HEK293 (cell line): ENCODE results near the gene TLK1.

Experiments
- CTCF ChIA-PET: fragments of 350-600 bp; formaldehyde crosslinking; extraction: SDS; loops from one replicate; lab custom pipeline; 2021; ENCODE audit warnings: antibody characterized with exemption; lab: Yijun Ruan, JAX
- POLR2A ChIA-PET: fragments of 300-600 bp; formaldehyde crosslinking; extraction: SDS; loops from one replicate; lab custom pipeline; 2020; ENCODE audit warnings: antibody characterized with exemption, inconsistent platforms; lab: Yijun Ruan, JAX
- H3K27ac ChIP-seq: fragments of 200-500 bp; sonication (Bioruptor generic); 2 replicates; pipeline ENCODE4 v1.5.1; 2014; ENCODE audit warnings: low read depth, low read length, control low read depth, inconsistent platforms; ENCODE audit errors: extremely low read depth
- H3K36me3 ChIP-seq, 2 experiments: fragments of 200-500 bp in 1 of 2; sonication (Bioruptor generic) in 1 of 2; 1 replicate in 1 of 2; 2 replicates in 1 of 2; pipeline ENCODE4 v1.5.1; 2014 to 2017; ENCODE audit warnings: inconsistent platforms in 2 of 2, low read length in 2 of 2; ENCODE audit not compliant: control insufficient read depth in 2 of 2, insufficient read depth in 1 of 2
- H3K4me1 ChIP-seq: fragments of 200-500 bp; sonication (Bioruptor generic); 2 replicates; pipeline ENCODE4 v1.5.1; 2014; ENCODE audit warnings: mild to moderate bottlenecking, low read length, inconsistent platforms; ENCODE audit not compliant: control insufficient read depth, insufficient read depth
- H3K4me3 ChIP-seq: 2 replicates; pipeline ENCODE4 v1.5.1; 2011; ENCODE audit warnings: low read depth, mild to moderate bottlenecking, control low read depth, low read length, moderate library complexity
- H3K9me3 ChIP-seq: fragments of 200-500 bp; sonication (Bioruptor generic); 2 replicates; pipeline ENCODE4 v1.5.1; 2014; ENCODE audit warnings: low read depth, low read length, inconsistent platforms; ENCODE audit not compliant: control insufficient read depth, insufficient read depth
- CTCF ChIP-seq: fragments of 450-650 bp; formaldehyde crosslinking; IDR thresholded peaks from 2 replicates; pipeline ENCODE4 v1.5.1; 2016; ENCODE audit warnings: missing biosample characterization, missing genetic modification characterization
- HOXD13 ChIP-seq: sonication (generic); formaldehyde crosslinking; IDR thresholded peaks from 2 replicates; pipeline ENCODE4 v1.8.0; 2022; ENCODE audit warnings: missing genetic modification reagents, borderline replicate concordance
- KLF10 ChIP-seq: fragments of 450-650 bp; IDR thresholded peaks from 2 replicates; pipeline ENCODE4 v1.5.1; 2018; ENCODE audit warnings: missing biosample characterization, mild to moderate bottlenecking, missing genetic modification characterization
- MZF1 ChIP-seq: fragments of 450-650 bp; formaldehyde crosslinking; IDR thresholded peaks from 2 replicates; pipeline ENCODE4 v1.5.1; 2017; ENCODE audit warnings: missing biosample characterization, missing genetic modification characterization, borderline replicate concordance
- SCRT2 ChIP-seq: fragments of 450-650 bp; formaldehyde crosslinking; IDR thresholded peaks from 2 replicates; pipeline ENCODE4 v1.5.1; 2016; ENCODE audit warnings: missing biosample characterization, missing genetic modification characterization
- ZBTB48 ChIP-seq: fragments of 450-650 bp; formaldehyde crosslinking; IDR thresholded peaks from 2 replicates; pipeline ENCODE4 v1.5.1; 2016; ENCODE audit warnings: missing biosample characterization, missing genetic modification characterization
- ZBTB7A ChIP-seq: fragments of 450-650 bp; formaldehyde crosslinking; IDR thresholded peaks from 2 replicates; pipeline ENCODE4 v1.5.1; 2016; ENCODE audit warnings: low read depth, missing biosample characterization, missing genetic modification characterization
- ZIC2 ChIP-seq: fragments of 450-650 bp; formaldehyde crosslinking; IDR thresholded peaks from 2 replicates; pipeline ENCODE4 v1.5.1; 2016; ENCODE audit warnings: missing biosample characterization, missing genetic modification characterization
- ZNF121 ChIP-seq: fragments of 450-650 bp; formaldehyde crosslinking; IDR thresholded peaks from 2 replicates; pipeline ENCODE4 v1.5.1; 2016; ENCODE audit warnings: missing biosample characterization, missing genetic modification characterization
- ZNF175 ChIP-seq: fragments of 450-650 bp; formaldehyde crosslinking; IDR thresholded peaks from 2 replicates; pipeline ENCODE4 v1.5.1; 2016; ENCODE audit warnings: missing biosample characterization, missing genetic modification characterization
- ZNF19 ChIP-seq: fragments of 450-650 bp; formaldehyde crosslinking; IDR thresholded peaks from 2 replicates; pipeline ENCODE4; 2016; ENCODE audit warnings: missing biosample characterization, missing genetic modification characterization, low read depth
- ZNF211 ChIP-seq: fragments of 450-650 bp; formaldehyde crosslinking; IDR thresholded peaks from 2 replicates; pipeline ENCODE4 v1.5.1; 2016; ENCODE audit warnings: low read depth, missing biosample characterization, missing genetic modification characterization
- ZNF473 ChIP-seq: fragments of 450-650 bp; formaldehyde crosslinking; IDR thresholded peaks from 2 replicates; pipeline ENCODE4 v1.5.1; 2017; ENCODE audit warnings: missing biosample characterization, missing genetic modification characterization
- ZNF561 ChIP-seq: fragments of 450-650 bp; IDR thresholded peaks from 2 replicates; pipeline ENCODE4 v1.5.1; 2018; ENCODE audit warnings: missing biosample characterization, missing genetic modification characterization, borderline replicate concordance
- ZNF580 ChIP-seq: fragments of 450-650 bp; formaldehyde crosslinking; IDR thresholded peaks from 2 replicates; pipeline ENCODE4 v1.5.1; 2016; ENCODE audit warnings: missing biosample characterization, missing genetic modification characterization
- ZNF596 ChIP-seq: fragments of 450-650 bp; IDR thresholded peaks from 2 replicates; pipeline ENCODE4 v1.5.0; 2018; ENCODE audit warnings: missing biosample characterization, mild to moderate bottlenecking, missing genetic modification characterization, moderate library complexity
- ZNF600 ChIP-seq: fragments of 450-650 bp; formaldehyde crosslinking; IDR thresholded peaks from 2 replicates; pipeline ENCODE4 v1.5.1; 2016; ENCODE audit warnings: missing biosample characterization, missing genetic modification characterization
- ZNF677 ChIP-seq: fragments of 450-650 bp; IDR thresholded peaks from 2 replicates; pipeline ENCODE4 v1.5.0; 2018; ENCODE audit warnings: missing biosample characterization, mild to moderate bottlenecking, missing genetic modification characterization, moderate library complexity
- ZNF76 ChIP-seq: fragments of 450-650 bp; formaldehyde crosslinking; IDR thresholded peaks from 2 replicates; pipeline ENCODE4; 2016; ENCODE audit warnings: low read depth, missing biosample characterization, missing genetic modification characterization, borderline replicate concordance
- ZNF777 ChIP-seq: fragments of 450-650 bp; formaldehyde crosslinking; IDR thresholded peaks from 2 replicates; pipeline ENCODE4 v1.5.1; 2017; ENCODE audit warnings: missing biosample characterization, missing genetic modification characterization, borderline replicate concordance
- ZNF785 ChIP-seq: fragments of 450-650 bp; formaldehyde crosslinking; IDR thresholded peaks from 2 replicates; pipeline ENCODE4 v1.5.1; 2016; ENCODE audit warnings: missing biosample characterization, missing genetic modification characterization
- ZSCAN16 ChIP-seq: fragments of 450-650 bp; formaldehyde crosslinking; IDR thresholded peaks from 2 replicates; pipeline ENCODE4 v1.5.1; 2016; ENCODE audit warnings: missing biosample characterization, missing genetic modification characterization
- TF ChIP-seq, protein P1 (sequence below): fragments of 450-650 bp; formaldehyde crosslinking; IDR thresholded peaks from 2 replicates; pipeline ENCODE4 v1.5.1; 2016; ENCODE audit warnings: missing biosample characterization, missing genetic modification characterization

The TLK1 gene

DNA sequence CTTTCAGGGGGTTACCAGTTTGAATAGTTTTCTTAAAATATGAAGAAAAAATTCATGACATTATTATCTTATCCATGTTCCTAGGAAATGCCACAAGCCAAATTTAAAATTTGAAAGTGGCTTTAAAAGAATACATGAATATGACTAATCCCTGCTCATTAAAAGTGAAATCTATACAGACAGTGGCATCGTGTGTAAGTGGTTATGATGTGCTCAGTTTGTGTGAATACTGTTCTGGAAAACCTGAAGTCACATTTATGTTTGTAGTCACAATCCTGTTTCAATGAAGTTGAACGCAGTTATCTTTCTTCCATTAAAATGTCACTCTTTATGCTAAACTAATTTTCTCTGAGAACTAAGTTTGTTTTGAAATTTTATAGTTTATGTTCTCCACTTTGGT lies 155.9 kb downstream of the TLK1 start:
- Histone ChIP-seq H3K36me3 (peaks cover 9 to 57% of the 10 kb centered on the region in 2 experiments), H3K4me3 (no peak overlapping the region), H3K9me3 (no peaks in the 10 kb centered on the region), H3K4me1 (no peaks in the 10 kb centered on the region), H3K27ac (no peak overlapping the region)
- ChIA-PET POLR2A (no interaction called here), CTCF (no interaction called here)
- TF ChIP-seq ZNF600 (tag by site-specific recombination) (no peak), ZNF677 (no peak), KLF10 (no peak), ZNF175 (no peak), ZNF76 (no peak), MZF1 (tag by site-specific recombination) (no peak), ZNF777 (no peak), ZIC2 (tag by site-specific recombination) (no peak), ZBTB7A (no peak), ZNF19 (tag by site-specific recombination) (no peak), CTCF (tag by site-specific recombination) (no peak), HOXD13 (CRISPR knock-in tag) (no peak), ZNF561 (tag by site-specific recombination) (no peak), ZNF580 (tag by site-specific recombination) (no peak)

DNA sequence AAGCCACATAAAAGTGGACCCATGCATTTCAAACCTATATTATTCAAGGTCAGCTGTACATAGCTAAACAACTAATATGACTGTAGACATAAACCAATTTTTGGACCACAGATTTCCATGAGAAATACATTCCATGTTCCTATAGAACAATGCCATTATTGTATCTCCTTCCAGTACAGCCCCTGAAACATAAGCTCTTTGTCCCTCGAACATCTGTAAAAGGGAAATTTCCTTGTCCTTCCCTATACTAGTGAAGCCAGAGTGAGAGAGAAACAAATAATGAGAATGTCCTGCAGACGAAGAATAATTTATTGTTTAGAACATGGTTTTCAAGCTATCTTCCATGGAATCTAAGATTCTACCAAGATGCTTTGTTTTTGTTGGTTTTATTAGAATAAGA lies 156.3 kb downstream of the TLK1 start:
- CTCF ChIA-PET, result no interaction called here
- POLR2A ChIA-PET, result no interaction called here

GRCh38 chr2:170999654-171000053 lies 161.0 kb downstream of the TLK1 start:
- POLR2A ChIA-PET, result no interaction called here
- Histone ChIP-seq H3K4me1 (no peaks in the 10 kb centered on the region), H3K36me3 (peaks cover 8 to 40% of the 10 kb centered on the region in 2 experiments)
- TF ChIP-seq ZNF121 (tag by site-specific recombination), result 0 out of 2 replicates have a peak, but pooled peaks have one; percentile 47
- TF ChIP-seq, protein P1, sequence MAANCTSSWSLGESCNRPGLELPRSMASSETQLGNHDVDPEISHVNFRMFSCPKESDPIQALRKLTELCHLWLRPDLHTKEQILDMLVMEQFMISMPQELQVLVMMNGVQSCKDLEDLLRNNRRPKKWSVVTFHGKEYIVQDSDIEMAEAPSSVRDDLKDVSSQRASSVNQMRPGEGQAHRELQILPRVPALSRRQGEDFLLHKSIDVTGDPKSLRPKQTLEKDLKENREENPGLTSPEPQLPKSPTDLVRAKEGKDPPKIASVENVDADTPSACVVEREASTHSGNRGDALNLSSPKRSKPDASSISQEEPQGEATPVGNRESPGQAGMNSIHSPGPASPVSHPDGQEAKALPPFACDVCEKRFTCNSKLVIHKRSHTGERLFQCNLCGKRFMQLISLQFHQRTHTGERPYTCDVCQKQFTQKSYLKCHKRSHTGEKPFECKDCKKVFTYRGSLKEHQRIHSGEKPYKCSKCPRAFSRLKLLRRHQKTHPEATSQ (tag by site-specific recombination), result no peak
- TF ChIP-seq, all 188 proteins: peak for 1
- CTCF ChIA-PET, result no interaction called here
- Histone ChIP-seq H3K27ac (no peak overlapping the region), H3K9me3 (no peaks in the 10 kb centered on the region), H3K4me3 (no peak overlapping the region)

More for the DNA sequence above, 156.3 kb downstream of the TLK1 start:
- Histone ChIP-seq H3K27ac (no peak overlapping the region), H3K36me3 (peaks cover 9 to 56% of the 10 kb centered on the region in 2 experiments), H3K4me1 (no peaks in the 10 kb centered on the region), H3K9me3 (no peaks in the 10 kb centered on the region), H3K4me3 (no peak overlapping the region)
- no peak for TF ChIP-seq ZNF211
- no peak for TF ChIP-seq ZBTB48
- no peak for TF ChIP-seq ZNF175
- TF ChIP-seq, protein P1 (tag by site-specific recombination), result no peak
- no peak for TF ChIP-seq SCRT2 (tag by site-specific recombination)
- TF ChIP-seq ZNF473, result no peak
- no peak for TF ChIP-seq ZNF596 (tag by site-specific recombination)
- TF ChIP-seq ZSCAN16 (tag by site-specific recombination), result no peak
- no peak for TF ChIP-seq ZNF785 (tag by site-specific recombination)
